Astrocyte (in vitro differentiated cells and primary cell): Measurements from ENCODE around the gene ETV7. TPM values are rescaled to one million over a fixed set of nuclear protein-coding genes. Genes with fewer than 3 reads are reported as not detected.

Experiments used
- DNase-seq: peaks from one replicate; pipeline ENCODE4 v3.0.0-alpha.2; 2010; ENCODE audit warnings: low read depth
- FAIRE-seq: peaks from 2 replicates; lab custom pipeline; 2011; peaks lifted over from hg19 to GRCh38; lab: Jason Lieb, UNC
- H2AFZ ChIP-seq: 2 replicates; pipeline ENCODE4 v1.6.0; 2012; ENCODE audit warnings: low read depth, low read length, inconsistent platforms
- H3K27ac ChIP-seq: 2 replicates; pipeline ENCODE4 v1.5.1; 2011; ENCODE audit warnings: low read depth, low read length, inconsistent platforms
- H3K27me3 ChIP-seq: 2 replicates; pipeline ENCODE4 v1.6.0; 2011; ENCODE audit warnings: low read length, inconsistent platforms; ENCODE audit not compliant: insufficient read depth
- H3K36me3 ChIP-seq: 2 replicates; pipeline ENCODE4 v1.5.1; 2011; ENCODE audit warnings: low read length, inconsistent platforms; ENCODE audit not compliant: insufficient read depth
- H3K4me1 ChIP-seq: 2 replicates; pipeline ENCODE4 v1.5.1; 2011; ENCODE audit warnings: low read length, inconsistent platforms; ENCODE audit not compliant: insufficient read depth
- H3K4me2 ChIP-seq: 2 replicates; pipeline ENCODE4 v1.6.0; 2012; ENCODE audit warnings: low read length, inconsistent platforms
- H3K4me3 ChIP-seq: 2 replicates; pipeline ENCODE4 v1.5.1; 2011; ENCODE audit warnings: low read depth, mild to moderate bottlenecking, low read length, inconsistent platforms; ENCODE audit not compliant: insufficient read depth
- H3K79me2 ChIP-seq: 2 replicates; pipeline ENCODE4 v1.6.0; 2012; ENCODE audit warnings: mild to moderate bottlenecking, low read length, inconsistent platforms; ENCODE audit not compliant: insufficient read depth
- H3K9ac ChIP-seq: 2 replicates; pipeline ENCODE4 v1.6.0; 2012; ENCODE audit warnings: mild to moderate bottlenecking, low read length, inconsistent platforms
- H3K9me3 ChIP-seq: 2 replicates; pipeline ENCODE4 v1.5.1; 2012; ENCODE audit warnings: low read depth, mild to moderate bottlenecking, low read length, inconsistent platforms; ENCODE audit not compliant: insufficient read depth
- H4K20me1 ChIP-seq: 2 replicates; pipeline ENCODE4 v1.6.0; 2012; ENCODE audit warnings: low read length, inconsistent platforms; ENCODE audit not compliant: insufficient read depth
- H3K27ac Mint-ChIP-seq: one replicate; pipeline ENCODE4 v1.8.0; 2021; ENCODE audit warnings: mild to moderate bottlenecking, mixed read lengths; ENCODE audit not compliant: unreplicated experiment
- H3K27me3 Mint-ChIP-seq: one replicate; pipeline ENCODE4 v1.8.0; 2021; ENCODE audit warnings: low read depth, mixed read lengths; ENCODE audit not compliant: unreplicated experiment
- H3K36me3 Mint-ChIP-seq: one replicate; pipeline ENCODE4 v1.8.0; 2021; ENCODE audit warnings: low read depth, mixed read lengths; ENCODE audit not compliant: unreplicated experiment
- H3K4me1 Mint-ChIP-seq: one replicate; pipeline ENCODE4 v1.8.0; 2021; ENCODE audit warnings: low read depth, mixed read lengths; ENCODE audit not compliant: unreplicated experiment
- H3K4me3 Mint-ChIP-seq: one replicate; pipeline ENCODE4 v1.8.0; 2021; ENCODE audit warnings: mild to moderate bottlenecking, moderate library complexity, mixed read lengths; ENCODE audit not compliant: unreplicated experiment
- H3K9me3 Mint-ChIP-seq: one replicate; pipeline ENCODE4 v1.8.0; 2021; ENCODE audit warnings: mild to moderate bottlenecking, mixed read lengths; ENCODE audit not compliant: unreplicated experiment
- CTCF ChIP-seq: IDR thresholded peaks from 2 replicates; pipeline ENCODE4 v1.5.1; 2011; ENCODE audit warnings: low read depth, mild to moderate bottlenecking, inconsistent platforms, low read length, moderate library complexity; ENCODE audit not compliant: insufficient read depth
- EZH2 ChIP-seq: IDR thresholded peaks from 2 replicates; pipeline ENCODE4 v1.6.1; 2012; ENCODE audit warnings: mild to moderate bottlenecking, low read length, inconsistent platforms; ENCODE audit not compliant: insufficient read depth
- total RNA-seq: library from RNA; stranded (reverse); gene quantifications from 2 replicates; pipeline ENCODE4 v1.2.1, GENCODE V29; 2021

Gene ETV7
- total RNA-seq, 1 donor from 2014 or later, result 2.4 TPM

GRCh38 chr6:36376183-36376582, 11.3 kb downstream of the ETV7 start:
- H3K9me3 Mint-ChIP-seq, result no peaks in the 10 kb centered on the region
- no peak overlapping the region for H3K4me3 Mint-ChIP-seq
- H2AFZ ChIP-seq, result no peak overlapping the region
- H3K27me3 ChIP-seq, result peaks cover 7% of the 10 kb centered on the region
- H3K4me1 Mint-ChIP-seq, result no peaks in the 10 kb centered on the region
- no peaks in the 10 kb centered on the region for H3K36me3 ChIP-seq
- no peaks in the 10 kb centered on the region for H3K4me1 ChIP-seq
- H3K4me2 ChIP-seq, result no peak overlapping the region
- peaks cover 34% of the 10 kb centered on the region for H3K27me3 Mint-ChIP-seq
- DNase-seq (no peak), FAIRE-seq (no peak)
- H3K4me3 ChIP-seq, result no peak overlapping the region
- H3K79me2 ChIP-seq, result no peaks in the 10 kb centered on the region
- H3K9ac ChIP-seq, result no peak overlapping the region
- H3K9me3 ChIP-seq, result no peaks in the 10 kb centered on the region
- no peak for TF ChIP-seq EZH2
- TF ChIP-seq CTCF, result no peak
- H3K27ac Mint-ChIP-seq, result peak overlapping the region; percentile 16
- H3K36me3 Mint-ChIP-seq, result peaks cover 6% of the 10 kb centered on the region
- no peak overlapping the region for H3K27ac ChIP-seq
- H4K20me1 ChIP-seq, result no peaks in the 10 kb centered on the region

DNA sequence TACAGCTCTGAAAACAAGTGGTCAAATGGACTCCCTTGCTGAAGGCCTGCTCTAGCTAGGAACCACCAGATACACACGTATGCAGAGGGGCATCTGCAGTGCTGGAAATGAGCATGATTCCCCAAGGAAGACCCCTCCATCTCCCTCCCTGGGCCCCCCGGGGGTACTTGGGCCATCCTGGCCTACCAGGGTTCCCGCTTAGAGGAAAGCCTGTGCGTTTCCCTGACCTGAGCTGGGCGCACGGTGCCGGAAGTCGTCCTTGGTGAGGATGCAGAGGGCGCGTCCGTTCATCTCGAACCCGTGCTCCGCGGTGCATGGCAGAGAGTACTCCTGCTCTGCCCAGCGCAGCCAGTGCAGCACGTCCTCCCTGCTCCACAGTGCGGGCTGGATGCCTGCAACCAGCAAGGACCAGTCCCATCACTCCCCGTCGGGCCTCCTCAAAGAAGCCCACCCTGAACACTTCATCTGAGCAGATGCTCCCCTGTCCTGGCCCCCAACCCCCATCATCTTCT, 11.8 kb downstream of the ETV7 start:
- no peak overlapping the region for H3K4me3 Mint-ChIP-seq
- Histone ChIP-seq H3K9ac (no peak overlapping the region), H2AFZ (no peak overlapping the region), H3K4me2 (no peak overlapping the region), H3K9me3 (no peaks in the 10 kb centered on the region), H3K4me1 (no peaks in the 10 kb centered on the region), H3K4me3 (no peak overlapping the region), H4K20me1 (no peaks in the 10 kb centered on the region), H3K79me2 (no peaks in the 10 kb centered on the region), H3K27ac (no peak overlapping the region), H3K27me3 (peaks cover 7% of the 10 kb centered on the region), H3K36me3 (no peaks in the 10 kb centered on the region)
- H3K27ac Mint-ChIP-seq, result peak overlapping the region; percentile 16
- peaks cover 6% of the 10 kb centered on the region for H3K36me3 Mint-ChIP-seq
- H3K27me3 Mint-ChIP-seq, result peaks cover 34% of the 10 kb centered on the region
- DNase-seq (no peak), FAIRE-seq (no peak)
- no peaks in the 10 kb centered on the region for H3K4me1 Mint-ChIP-seq
- H3K9me3 Mint-ChIP-seq, result no peaks in the 10 kb centered on the region
- TF ChIP-seq CTCF, result no peak
- TF ChIP-seq EZH2, result no peak

- H3K9me3 ChIP-seq, result no peaks in the 10 kb centered on the region
- H3K4me2 ChIP-seq, result no peak overlapping the region
- H3K4me1 Mint-ChIP-seq, result no peaks in the 10 kb centered on the region
- peaks cover 7% of the 10 kb centered on the region for H3K27me3 ChIP-seq
- no peak overlapping the region for H3K9ac ChIP-seq
- FAIRE-seq, result no peak
- no peaks in the 10 kb centered on the region for H4K20me1 ChIP-seq
- no peak overlapping the region for H3K4me3 ChIP-seq
- H3K9me3 Mint-ChIP-seq, result no peaks in the 10 kb centered on the region
- TF ChIP-seq EZH2 (no peak), CTCF (no peak)
- no peak overlapping the region for H3K27ac ChIP-seq
- H3K36me3 Mint-ChIP-seq, result peaks cover 6% of the 10 kb centered on the region
- no peak overlapping the region for H2AFZ ChIP-seq
- no peak overlapping the region for H3K4me3 Mint-ChIP-seq
- peaks cover 34% of the 10 kb centered on the region for H3K27me3 Mint-ChIP-seq
- DNase-seq, result no peak
- no peaks in the 10 kb centered on the region for H3K4me1 ChIP-seq
- no peak overlapping the region for H3K27ac Mint-ChIP-seq
- no peaks in the 10 kb centered on the region for H3K79me2 ChIP-seq
- H3K36me3 ChIP-seq, result no peaks in the 10 kb centered on the region
Observed at GRCh38 chr6:36374972-36375371, 12.5 kb downstream of the ETV7 start.
